HepG2 (cell line): ENCODE results near the gene P2RX6. TPM values are rescaled to one million over a fixed set of nuclear protein-coding genes. Genes with fewer than 3 reads are reported as not detected.

ENCODE experiments used
- ARNT ChIP-seq: fragments of 450-650 bp; IDR thresholded peaks from 2 replicates; pipeline ENCODE4 v1.6.1; 2017
- ARNT2 ChIP-seq: sonication (generic); formaldehyde crosslinking; IDR thresholded peaks from 2 replicates; pipeline ENCODE4 v1.8.0; 2022; ENCODE audit warnings: mild to moderate bottlenecking, low read depth, missing genetic modification reagents, moderate library complexity
- DMTF1 ChIP-seq: sonication (generic); formaldehyde crosslinking; IDR thresholded peaks from 2 replicates; pipeline ENCODE4 v1.4.0; 2020; ENCODE audit warnings: mild to moderate bottlenecking, missing genetic modification reagents
- FUBP1 ChIP-seq: sonication (generic); formaldehyde crosslinking; IDR thresholded peaks from 2 replicates; pipeline ENCODE4 v1.5.1; 2020; ENCODE audit warnings: missing genetic modification reagents, mild to moderate bottlenecking, borderline replicate concordance
- GZF1 ChIP-seq: sonication (generic); formaldehyde crosslinking; IDR thresholded peaks from 2 replicates; pipeline ENCODE4 v1.5.1; 2020; ENCODE audit warnings: mild to moderate bottlenecking, missing genetic modification reagents
- HNF4G ChIP-seq, 2 experiments: sonication (generic) in 1 of 2; formaldehyde crosslinking in 1 of 2; IDR thresholded peaks; 2 replicates each; pipeline versions ENCODE4 v1.4.0 to v1.6.1; 2011 to 2020; ENCODE audit warnings: borderline replicate concordance in 2 of 2, low read depth in 2 of 2, mild to moderate bottlenecking in 2 of 2, low read length in 1 of 2, missing genetic modification reagents in 1 of 2, moderate library complexity in 1 of 2
- KAT2B ChIP-seq: fragments of 150-350 bp; IDR thresholded peaks from 2 replicates; pipeline ENCODE4 v1.6.1; 2014; ENCODE audit warnings: low read depth, low read length, borderline replicate concordance
- MED8 ChIP-seq: sonication (generic); formaldehyde crosslinking; IDR thresholded peaks from 2 replicates; pipeline ENCODE4 v1.8.1; 2023; ENCODE audit warnings: mild to moderate bottlenecking, missing genetic modification reagents; ENCODE audit not compliant: insufficient replicate concordance
- PBX2 ChIP-seq: IDR thresholded peaks from 2 replicates; pipeline ENCODE4 v1.6.1; 2016; ENCODE audit warnings: control low read depth
- RNF2 ChIP-seq: fragments of 450-650 bp; conservative IDR thresholded peaks from 2 replicates; pipeline ENCODE4 v1.6.1; 2016; ENCODE audit warnings: low read depth
- SMC3 ChIP-seq: IDR thresholded peaks from 2 replicates; pipeline ENCODE4 v1.6.1; 2011; ENCODE audit warnings: low read length, improper control_type of control experiment
- SOX13 ChIP-seq, 3 experiments: fragments of 450-650 bp in 1 of 3; sonication (generic) in 1 of 3; formaldehyde crosslinking in 1 of 3; IDR thresholded peaks in 2 of 3; conservative IDR thresholded peaks in 1 of 3; 2 replicates each; pipeline versions ENCODE4 v1.5.0 to v1.6.1; 2016 to 2020; ENCODE audit warnings: antibody characterized with exemption in 1 of 3, mild to moderate bottlenecking in 1 of 3, missing compliant biosample characterization in 1 of 3, missing genetic modification reagents in 1 of 3, moderate library complexity in 1 of 3
- SP5 ChIP-seq: IDR thresholded peaks from 2 replicates; pipeline ENCODE4 v1.6.1; 2016; ENCODE audit warnings: low read depth, borderline replicate concordance
- SRY ChIP-seq: sonication (generic); formaldehyde crosslinking; IDR thresholded peaks from 2 replicates; pipeline ENCODE4 v1.8.0; 2022; ENCODE audit warnings: mild to moderate bottlenecking, missing genetic modification reagents
- STAT6 ChIP-seq: sonication (generic); formaldehyde crosslinking; IDR thresholded peaks from 2 replicates; pipeline ENCODE4 v1.4.0; 2020; ENCODE audit warnings: missing genetic modification reagents, mild to moderate bottlenecking, borderline replicate concordance
- TAF15 ChIP-seq: fragments of 200-400 bp; formaldehyde crosslinking; IDR thresholded peaks from one replicate; pipeline ENCODE4 v1.6.1; 2018; ENCODE audit warnings: mild to moderate bottlenecking, low read depth, low read length; ENCODE audit not compliant: poor library complexity, severe bottlenecking
- ZIK1 ChIP-seq: sonication (generic); formaldehyde crosslinking; IDR thresholded peaks from 2 replicates; pipeline ENCODE4 v1.5.0; 2020; ENCODE audit warnings: mild to moderate bottlenecking, low read depth, missing genetic modification reagents, borderline replicate concordance
- ZNF101 ChIP-seq: sonication (generic); formaldehyde crosslinking; IDR thresholded peaks from 2 replicates; pipeline ENCODE4 v1.4.0; 2020; ENCODE audit warnings: mild to moderate bottlenecking, low read depth, missing genetic modification reagents, borderline replicate concordance
- ZNF766 ChIP-seq: sonication (generic); formaldehyde crosslinking; IDR thresholded peaks from 2 replicates; pipeline ENCODE4 v1.5.0; 2020; ENCODE audit warnings: missing genetic modification reagents, borderline replicate concordance
- polyA plus RNA-seq, 8 experiments: library from polyadenylated mRNA; depleted of rRNA in 3 of 8; stranded (reverse) in 7 of 8; unstranded in 1 of 8; fragments of >200 nt; fragmentation: Illumina TruSeq in 4 of 8; extraction: Trizol in 4 of 8; gene quantifications; 2 replicates each; pipeline versions ENCODE4 v1.2.1 to v1.2.3, GENCODE V29; 2011 to 2016; ENCODE audit warnings: low read depth in 4 of 8, missing spikeins in 1 of 8, mixed read lengths in 1 of 8; ENCODE audit not compliant: insufficient read depth in 1 of 8
- total RNA-seq, 5 experiments: library from RNA; depleted of rRNA; stranded (reverse); fragments of >200 nt; fragmentation: Illumina TruSeq; extraction: Trizol; gene quantifications; 2 replicates each; pipeline ENCODE4 v1.2.3, GENCODE V29; 2016; ENCODE audit warnings: low read depth in 1 of 5

P2RX6 gene
- total and polyA plus RNA-seq, 2 of the 13 experiments (the other 11 are each of a cell fraction or from before 2014, with no cell fraction given): 0.04 to 0.12 TPM

GRCh38 chr22:20981787-20982562 lies 33.0 kb upstream of the P2RX6 start, which contains the start of gene LZTR1 (continued):
- peak; percentile 84; the same call in 1 of the 2 replicates for TF ChIP-seq STAT6 (CRISPR knock-in tag)
- TF ChIP-seq SMC3: no peak
- TF ChIP-seq PBX2 (CRISPR knock-in tag): no peak
- TF ChIP-seq GZF1 (CRISPR knock-in tag): 0 out of 2 replicates have a peak, but pooled peaks have one; percentile 66
- TF ChIP-seq SOX13 (IDR thresholded peaks at IDR 0.05): no peak
- TF ChIP-seq SOX13 (CRISPR knock-in tag; conservative IDR thresholded peaks at IDR 0.05 in 1 of 2, IDR thresholded peaks at IDR 0.05 in 1 of 2): peak in 1 of 2 experiments; percentile 27; a peak in 2 of 4 replicates
- TF ChIP-seq MED8 (CRISPR knock-in tag): peak; percentile 61
- TF ChIP-seq RNF2: peak; percentile 99
- no peak for TF ChIP-seq HNF4G (IDR thresholded peaks at IDR 0.05; ENCODE audit: borderline replicate concordance, low read depth, low read length)
- peak; percentile 55; the same call in 1 of the 2 replicates for TF ChIP-seq HNF4G (CRISPR knock-in tag; IDR thresholded peaks at IDR 0.05; ENCODE audit: borderline replicate concordance, low read depth)
- TF ChIP-seq DMTF1 (CRISPR knock-in tag): no peak; the same call in 1 of the 2 replicates
- peak; percentile 86; the same call in 1 of the 2 replicates for TF ChIP-seq ZNF766
- TF ChIP-seq ARNT: no peak
- TF ChIP-seq ZNF101 (CRISPR knock-in tag): 0 out of 2 replicates have a peak, but pooled peaks have one; percentile 66
- TF ChIP-seq TAF15: peak; percentile 76
- peak; percentile 87; the same call in 1 of the 2 replicates for TF ChIP-seq ZIK1 (CRISPR knock-in tag)
- TF ChIP-seq SP5: peak; percentile 47; the same call in 1 of the 2 replicates
- TF ChIP-seq ARNT2 (CRISPR knock-in tag): peak; percentile 93
- TF ChIP-seq SRY (CRISPR knock-in tag): peak; percentile 97
- TF ChIP-seq KAT2B: no peak
- peak; percentile 44; the same call in 1 of the 2 replicates for TF ChIP-seq FUBP1 (CRISPR knock-in tag)
